Bone marrow (tissue), 2 donors: Measurements from ENCODE around the gene SINHCAF.
A peak's percentile ranks its signal among the peaks of the same experiment; 100 is the strongest.
"Not testable (repeated sequence)": the region's sequence is repeated elsewhere in the genome, so short reads cannot be mapped to it uniquely, and the experiment has no call there.

Experiments
- DNase-seq, 2 donors: peaks; one replicate each; lab custom pipeline; 2025; lab: John Stamatoyannopoulos, UW

SINHCAF gene

GRCh38 chr12:31265722-31266121, 60.2 kb downstream of the SINHCAF start:
- no peak for DNase-seq

DNA sequence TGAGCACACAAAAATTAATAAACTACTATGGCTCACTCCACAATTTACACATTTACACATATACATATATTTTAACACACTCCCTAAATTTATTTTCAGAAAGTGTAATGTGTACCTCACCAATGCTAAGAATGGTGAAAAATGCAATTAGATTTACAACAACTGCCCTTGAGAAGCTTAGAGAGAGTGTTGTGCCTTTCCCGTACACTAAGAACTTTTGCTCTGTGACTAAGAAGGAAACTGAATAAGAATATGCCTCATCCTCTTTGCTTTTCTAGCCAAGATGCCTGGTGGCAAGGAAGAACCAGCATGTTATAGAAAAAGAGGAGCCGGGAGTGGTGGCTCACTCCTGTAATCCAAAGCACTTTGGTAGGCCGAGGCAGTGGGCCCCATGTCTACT, 62.3 kb downstream of the SINHCAF start:
- no peak for DNase-seq

GRCh38 chr12:31261744-31262143, 64.2 kb downstream of the SINHCAF start:
- no peak for DNase-seq

DNA sequence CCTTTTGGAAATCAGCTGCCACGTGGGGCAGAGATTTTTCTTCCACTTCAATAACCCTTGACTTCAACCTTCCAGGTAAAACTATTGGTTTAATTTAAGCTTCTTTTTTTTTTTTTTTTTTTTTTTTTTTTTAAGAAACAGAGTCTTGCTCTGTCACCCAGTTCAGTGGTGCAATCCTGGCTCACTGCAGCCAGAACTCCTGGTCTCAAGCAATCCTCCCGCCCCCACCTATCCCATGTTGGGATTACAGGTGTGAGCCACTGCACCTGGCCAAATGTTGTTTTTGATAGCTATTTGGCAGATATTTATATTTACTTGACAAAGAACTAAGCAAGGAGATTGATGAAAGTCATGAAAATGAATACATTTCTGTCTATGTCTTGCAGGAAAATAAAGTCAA, 65.1 kb downstream of the SINHCAF start:
- no peak for DNase-seq

DNA sequence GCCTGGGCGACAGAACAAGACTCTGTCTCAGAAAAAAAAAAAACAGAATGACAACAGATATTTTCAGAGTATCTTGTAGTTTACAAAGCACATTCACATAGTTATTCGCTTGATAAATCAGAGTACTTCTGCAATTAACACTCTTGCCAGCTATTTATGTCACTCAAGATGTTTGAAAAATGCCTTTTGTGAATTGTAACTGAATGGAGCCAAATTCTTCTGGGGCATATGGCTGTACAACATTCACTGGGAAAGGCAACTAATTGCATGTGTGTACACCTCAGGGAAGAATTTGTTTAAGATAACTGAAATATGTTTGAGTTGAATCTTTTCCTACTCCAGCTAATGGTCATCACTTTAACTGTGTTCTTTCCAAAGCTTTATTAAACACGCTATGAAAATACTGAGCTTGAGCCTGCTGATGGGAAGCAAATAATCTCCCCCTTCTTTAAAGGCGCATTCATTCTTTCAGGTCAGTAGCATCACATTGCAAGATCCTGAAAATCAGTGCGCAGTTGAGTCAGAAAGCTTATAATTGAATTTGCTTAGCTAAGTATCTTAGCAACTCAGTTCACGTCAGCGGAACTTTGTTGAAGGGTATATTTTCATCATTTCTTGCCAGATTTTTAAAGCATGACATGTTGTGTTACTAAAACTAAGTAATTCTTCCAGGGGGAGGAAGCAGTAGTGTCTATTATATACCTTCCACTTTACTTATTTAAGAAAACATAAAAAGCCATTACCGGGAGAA, 66.6 kb downstream of the SINHCAF start:
- DNase-seq: no peak

- DNase-seq: no peak
These were observed 68.2 kb downstream of the SINHCAF start for GRCh38 chr12:31257784-31258183.

DNA sequence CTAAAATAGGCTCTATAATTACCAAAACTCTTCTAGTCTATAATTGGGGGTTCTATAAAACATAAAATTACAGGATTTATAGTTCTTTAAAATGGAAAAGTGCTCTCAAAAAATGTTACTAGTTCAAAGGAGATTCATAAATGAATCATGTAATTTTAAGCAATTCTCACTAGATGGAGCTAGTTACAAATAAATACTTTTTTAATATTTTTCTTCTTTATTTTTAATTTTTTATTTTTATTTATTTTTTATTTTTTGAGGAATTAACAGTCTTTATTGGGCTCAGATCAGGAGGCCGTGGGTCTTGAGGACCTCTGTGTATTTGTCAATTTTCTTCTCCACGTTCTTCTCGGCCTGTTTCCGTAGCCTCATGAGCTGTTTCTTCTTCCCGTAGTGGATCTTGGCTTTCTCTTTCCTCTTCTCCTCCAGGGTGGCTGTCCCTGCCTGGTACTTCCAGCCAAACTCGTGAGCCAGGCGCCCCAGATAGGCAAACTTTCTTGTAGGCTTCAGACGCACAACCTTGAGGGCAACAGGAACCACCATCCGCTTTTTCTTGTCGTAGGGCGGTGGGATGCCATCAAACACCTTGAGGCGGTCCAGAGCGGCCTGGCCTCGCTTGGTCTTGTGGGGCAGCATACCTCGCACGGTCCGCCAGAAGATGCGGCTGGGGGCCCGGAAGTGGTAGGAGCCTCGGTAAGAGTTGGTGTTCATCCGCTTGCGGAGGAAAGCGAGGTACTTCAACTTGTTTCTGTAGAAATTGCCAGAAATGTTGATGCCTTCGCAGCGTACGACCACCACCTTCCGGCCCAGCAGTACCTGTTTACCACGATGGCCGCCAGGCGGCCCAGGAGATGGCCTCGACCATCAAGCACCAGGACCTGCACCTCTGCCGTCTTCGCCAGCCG, 74.0 kb downstream of the SINHCAF start:
- DNase-seq: not testable (repeated sequence)

DNA sequence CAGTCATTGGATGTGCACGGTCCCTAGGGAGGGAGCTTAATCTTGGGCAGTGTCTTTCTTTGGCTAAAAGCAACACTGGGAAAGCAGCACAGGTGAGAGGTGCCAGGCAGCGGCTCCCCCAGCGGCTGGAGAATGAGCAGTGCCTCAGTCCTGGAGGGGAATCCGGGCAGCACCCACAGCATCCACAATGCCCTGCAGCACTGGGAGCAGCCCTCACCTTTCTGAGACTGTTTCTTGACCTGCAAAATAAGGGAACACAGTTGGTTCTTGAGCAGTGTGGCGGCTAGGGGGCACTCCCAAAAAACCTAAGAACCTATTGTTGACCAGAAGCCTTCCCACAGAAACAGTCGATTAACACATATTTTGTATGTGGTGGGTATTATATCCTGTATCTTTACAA, 75.8 kb downstream of the SINHCAF start:
- no peak for DNase-seq

DNA sequence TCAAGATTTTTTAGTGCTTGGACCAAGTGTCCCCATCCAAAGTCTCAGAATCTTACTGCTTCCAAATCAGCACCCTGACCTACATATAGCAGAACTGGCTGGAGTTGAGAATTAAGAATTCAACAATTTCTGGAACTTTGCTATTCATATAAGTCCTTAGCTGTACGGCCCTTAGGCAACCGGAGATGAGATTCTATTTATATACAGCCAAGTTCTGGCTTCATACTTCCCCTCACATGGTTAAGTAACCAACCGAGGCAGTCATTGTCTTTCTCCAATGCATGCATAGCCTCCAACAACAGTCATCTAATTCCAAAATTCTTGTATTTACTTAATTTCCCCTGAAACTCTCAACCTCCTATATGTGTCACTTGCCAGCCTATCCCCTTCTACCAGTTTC, 76.6 kb downstream of the SINHCAF start:
- DNase-seq: no peak

GRCh38 chr12:31248815-31249214, 77.1 kb downstream of the SINHCAF start:
- DNase-seq: no peak

DNA sequence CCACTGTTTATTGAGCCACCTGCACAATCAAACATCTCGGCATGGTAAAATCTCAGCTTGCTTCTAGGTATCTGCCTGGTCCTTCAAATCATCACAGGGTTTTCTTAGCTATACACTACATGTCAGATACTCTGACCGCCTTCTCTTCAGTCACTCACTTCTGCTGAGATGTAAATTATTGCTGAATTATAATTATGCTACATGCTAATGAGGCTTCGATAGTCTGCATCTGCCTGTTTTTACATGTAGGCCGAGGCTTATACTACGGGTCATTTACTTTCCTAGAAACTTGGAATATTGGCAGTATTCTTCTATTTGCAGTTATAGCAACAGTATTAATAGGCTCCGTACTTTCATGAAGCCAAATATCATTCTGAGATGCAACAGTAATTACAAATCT, 77.6 kb downstream of the SINHCAF start:
- DNase-seq: no peak

- no peak for DNase-seq
These were observed 79.5 kb downstream of the SINHCAF start for GRCh38 chr12:31246470-31246850.

DNA sequence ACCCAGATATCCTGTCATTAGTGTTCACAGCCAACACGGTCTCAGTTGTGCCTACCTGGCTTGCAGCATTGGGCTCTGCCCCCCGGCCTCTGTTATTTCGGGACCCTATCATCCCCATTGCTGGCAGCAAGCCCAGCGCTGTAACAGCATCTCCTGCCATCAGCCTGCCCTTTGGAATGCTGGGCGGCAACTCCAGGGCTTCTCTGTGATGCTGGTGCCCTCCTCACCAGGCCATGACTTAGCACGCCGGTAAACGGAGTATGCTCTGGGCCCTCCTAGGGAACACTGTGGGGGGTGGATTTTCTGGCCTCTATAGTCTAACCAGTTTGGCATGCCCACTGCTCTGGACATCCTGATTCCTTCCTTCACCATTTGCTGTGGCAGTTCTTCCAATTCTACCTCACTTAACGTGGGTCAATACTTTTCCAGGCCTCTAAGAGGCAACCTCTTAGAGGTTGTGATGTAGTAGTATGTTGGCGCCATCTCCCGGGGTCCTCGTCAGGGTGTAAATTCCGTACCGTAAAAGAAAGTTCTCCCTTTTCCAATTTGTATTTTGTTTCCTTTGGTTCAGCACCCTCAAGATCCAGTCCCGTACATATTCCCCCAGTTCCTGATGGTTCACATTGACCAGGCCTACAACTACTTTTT, 80.0 kb downstream of the SINHCAF start:
- DNase-seq: no peak

GRCh38 chr12:31242418-31242817, 83.5 kb downstream of the SINHCAF start:
- not testable (repeated sequence) for DNase-seq

- DNase-seq: peak; percentile 14 to 49
These were observed 87.1 kb downstream of the SINHCAF start for GRCh38 chr12:31238764-31239387.

DNA sequence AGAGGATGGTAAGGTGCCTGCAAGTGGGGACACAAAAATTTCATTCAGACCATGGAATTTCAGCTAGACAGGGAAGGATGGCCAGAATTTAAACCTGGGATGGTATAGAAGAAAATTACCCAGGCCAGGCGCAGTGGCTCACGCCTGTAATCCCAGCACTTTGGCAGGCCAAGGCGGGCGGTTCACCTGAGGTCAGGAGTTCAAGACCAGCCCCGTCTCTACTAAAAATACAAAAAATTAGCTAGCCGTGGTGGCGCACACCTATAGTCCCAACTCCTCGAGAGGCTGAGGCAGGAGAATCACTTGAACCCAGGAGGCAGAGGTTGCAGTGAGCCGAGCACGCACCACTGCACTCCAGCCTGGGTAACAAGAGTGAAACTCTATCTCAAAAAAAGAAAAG, 87.6 kb downstream of the SINHCAF start:
- not testable (repeated sequence) for DNase-seq

GRCh38 chr12:31236998-31237637, 88.8 kb downstream of the SINHCAF start:
- no peak for DNase-seq

GRCh38 chr12:31235868-31236395, 90.0 kb downstream of the SINHCAF start:
- DNase-seq: no peak

- DNase-seq: no peak
These were observed 90.7 kb downstream of the SINHCAF start for GRCh38 chr12:31234955-31235867.

DNA sequence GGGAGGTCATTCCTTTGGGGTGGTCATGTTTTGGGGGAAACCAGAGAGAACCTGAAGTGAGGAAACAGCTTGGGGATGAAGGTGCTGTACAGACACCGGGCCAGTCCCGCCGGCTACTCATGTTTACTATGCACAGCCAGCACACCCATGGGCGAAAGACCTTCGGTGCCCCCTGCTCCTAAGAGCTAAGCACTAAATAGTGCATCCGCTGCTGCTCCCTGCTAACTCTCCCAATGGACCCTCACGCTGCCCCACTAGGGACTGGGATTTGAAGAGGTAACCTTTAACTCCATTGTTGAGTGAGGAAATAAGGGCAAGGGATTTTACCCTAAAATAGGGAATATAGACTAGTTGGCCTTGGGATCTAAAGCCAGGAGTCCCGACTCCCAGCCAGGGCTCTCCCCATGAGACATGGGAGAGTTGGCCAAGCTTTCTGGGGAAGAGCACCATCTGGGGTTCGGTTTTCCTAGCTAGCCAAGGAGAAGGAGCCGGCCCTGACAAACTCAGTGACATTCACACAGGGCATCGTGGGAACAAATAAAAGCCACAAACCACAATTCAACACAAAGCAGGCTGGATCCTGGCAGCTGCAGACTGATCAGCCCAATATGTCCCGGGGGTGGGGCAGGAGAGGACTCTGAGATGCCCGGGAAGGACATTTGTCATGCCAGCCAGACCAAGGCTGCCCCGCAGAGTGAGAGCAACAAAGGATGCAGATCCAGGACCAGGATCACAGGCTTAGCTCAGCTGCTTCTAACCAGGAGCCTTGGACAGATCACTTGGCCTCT, 91.7 kb downstream of the SINHCAF start:
- no peak for DNase-seq
